Measurements from ENCODE around the gene CDH11.

GRCh38 chr16:64977206-64977920 lies 144.5 kb downstream of the CDH11 start:
- TF ChIP-seq, protein P1, sequence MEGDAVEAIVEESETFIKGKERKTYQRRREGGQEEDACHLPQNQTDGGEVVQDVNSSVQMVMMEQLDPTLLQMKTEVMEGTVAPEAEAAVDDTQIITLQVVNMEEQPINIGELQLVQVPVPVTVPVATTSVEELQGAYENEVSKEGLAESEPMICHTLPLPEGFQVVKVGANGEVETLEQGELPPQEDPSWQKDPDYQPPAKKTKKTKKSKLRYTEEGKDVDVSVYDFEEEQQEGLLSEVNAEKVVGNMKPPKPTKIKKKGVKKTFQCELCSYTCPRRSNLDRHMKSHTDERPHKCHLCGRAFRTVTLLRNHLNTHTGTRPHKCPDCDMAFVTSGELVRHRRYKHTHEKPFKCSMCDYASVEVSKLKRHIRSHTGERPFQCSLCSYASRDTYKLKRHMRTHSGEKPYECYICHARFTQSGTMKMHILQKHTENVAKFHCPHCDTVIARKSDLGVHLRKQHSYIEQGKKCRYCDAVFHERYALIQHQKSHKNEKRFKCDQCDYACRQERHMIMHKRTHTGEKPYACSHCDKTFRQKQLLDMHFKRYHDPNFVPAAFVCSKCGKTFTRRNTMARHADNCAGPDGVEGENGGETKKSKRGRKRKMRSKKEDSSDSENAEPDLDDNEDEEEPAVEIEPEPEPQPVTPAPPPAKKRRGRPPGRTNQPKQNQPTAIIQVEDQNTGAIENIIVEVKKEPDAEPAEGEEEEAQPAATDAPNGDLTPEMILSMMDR (IDR thresholded peaks at IDR 0.05; ENCODE audit: low read length): no peak
- TF ChIP-seq EZH2 (optimal IDR thresholded peaks at IDR 0.05; ENCODE audit: low read depth, low read length): no peak
